WTC11 (cell line): ENCODE measurements around the gene CALN1. TPM values are rescaled to one million over a fixed set of nuclear protein-coding genes. Genes with fewer than 3 reads are reported as not detected.

Source experiments
- ATAC-seq: fragments of 200-7000 bp; cut with Tn5 transposase; 2 replicates; pipeline ENCODE4 v1.10.0; 2021; ENCODE audit warnings: mild to moderate bottlenecking, moderate library complexity
- CTCF ChIA-PET: fragments of 300-600 bp; sonication (Branson Sonifier 250); formaldehyde crosslinking; loops from one replicate; lab custom pipeline; 2021; ENCODE audit warnings: antibody characterized with exemption; lab: Charles Lee
- POLR2A ChIA-PET: fragments of 350-600 bp; sonication (Branson Sonifier 250); formaldehyde crosslinking; loops from one replicate; lab custom pipeline; 2021; ENCODE audit warnings: antibody characterized with exemption; lab: Charles Lee
- DNase-seq: peaks from one replicate; pipeline ENCODE4 v3.0.0; 2021; ENCODE audit warnings: low spot score
- H3K27ac Mint-ChIP-seq: 2 replicates; pipeline ENCODE4 v1.8.0; 2021; ENCODE audit warnings: mixed read lengths
- H3K27me3 Mint-ChIP-seq: 2 replicates; pipeline ENCODE4 v1.8.0; 2021; ENCODE audit warnings: low read depth, mild to moderate bottlenecking, moderate library complexity, mixed read lengths
- H3K36me3 Mint-ChIP-seq: 2 replicates; pipeline ENCODE4 v1.8.0; 2021; ENCODE audit warnings: mixed read lengths
- H3K4me1 Mint-ChIP-seq: 2 replicates; pipeline ENCODE4 v1.8.0; 2022; ENCODE audit warnings: mixed read lengths
- H3K4me3 Mint-ChIP-seq: 2 replicates; pipeline ENCODE4 v1.8.0; 2021; ENCODE audit warnings: mild to moderate bottlenecking, moderate library complexity, mixed read lengths
- H3K9me3 Mint-ChIP-seq: 2 replicates; pipeline ENCODE4 v1.8.0; 2021; ENCODE audit warnings: mixed read lengths
- AFF4 ChIP-seq: sonication (generic); formaldehyde crosslinking; IDR thresholded peaks from 2 replicates; pipeline ENCODE4 v1.8.1; 2023; ENCODE audit warnings: mild to moderate bottlenecking, missing genetic modification reagents, borderline replicate concordance
- EMX1 ChIP-seq: fragments of 250-450 bp; sonication (Bioruptor Pico); IDR thresholded peaks from 2 replicates; pipeline ENCODE4 v1.8.0; 2021; ENCODE audit warnings: mild to moderate bottlenecking
- ETV6 ChIP-seq: sonication (generic); formaldehyde crosslinking; IDR thresholded peaks from 2 replicates; pipeline ENCODE4 v1.8.1; 2022; ENCODE audit warnings: mild to moderate bottlenecking, missing genetic modification reagents
- GTF2I ChIP-seq: fragments of 250-450 bp; sonication (Bioruptor Pico); conservative IDR thresholded peaks from 2 replicates; pipeline ENCODE4 v1.4.0; 2021; ENCODE audit warnings: mild to moderate bottlenecking
- IRF2 ChIP-seq: sonication (generic); formaldehyde crosslinking; IDR thresholded peaks from 2 replicates; pipeline ENCODE4 v1.8.0; 2022; ENCODE audit warnings: low read depth, missing genetic modification reagents, borderline replicate concordance
- NFYB ChIP-seq: sonication (generic); formaldehyde crosslinking; conservative IDR thresholded peaks from 2 replicates; pipeline ENCODE4 v1.8.0; 2022; ENCODE audit warnings: low read depth, missing genetic modification reagents
- NR3C1 ChIP-seq: sonication (generic); formaldehyde crosslinking; conservative IDR thresholded peaks from 2 replicates; pipeline ENCODE4 v1.8.1; 2023; ENCODE audit warnings: low read depth, mild to moderate bottlenecking, missing genetic modification reagents
- PRDM15 ChIP-seq: sonication (generic); formaldehyde crosslinking; IDR thresholded peaks from 2 replicates; pipeline ENCODE4 v1.8.0; 2022; ENCODE audit warnings: missing genetic modification reagents
- PREB ChIP-seq: sonication (generic); formaldehyde crosslinking; IDR thresholded peaks from 2 replicates; pipeline ENCODE4 v1.8.1; 2022; ENCODE audit warnings: mild to moderate bottlenecking, missing genetic modification reagents, moderate library complexity, borderline replicate concordance
- PRRX2 ChIP-seq: fragments of 250-450 bp; sonication (Bioruptor Pico); IDR thresholded peaks from 2 replicates; pipeline ENCODE4 v1.8.0; 2021; ENCODE audit warnings: mild to moderate bottlenecking
- RELA ChIP-seq: sonication (generic); formaldehyde crosslinking; IDR thresholded peaks from 2 replicates; pipeline ENCODE4 v1.8.1; 2022; ENCODE audit warnings: missing genetic modification reagents, mild to moderate bottlenecking, borderline replicate concordance
- TP53 ChIP-seq: sonication (generic); formaldehyde crosslinking; IDR thresholded peaks from 2 replicates; pipeline ENCODE4 v1.8.1; 2023; ENCODE audit warnings: mild to moderate bottlenecking, missing genetic modification reagents
- ZMAT4 ChIP-seq: fragments of 250-450 bp; sonication (Bioruptor Pico); IDR thresholded peaks from 2 replicates; pipeline ENCODE4 v1.9.0; 2021; ENCODE audit warnings: mild to moderate bottlenecking
- ZNF423 ChIP-seq: fragments of 250-450 bp; sonication (Bioruptor Pico); IDR thresholded peaks from 2 replicates; pipeline ENCODE4 v2.1.2; 2022; ENCODE audit warnings: mild to moderate bottlenecking, moderate library complexity
- ZNF532 ChIP-seq: fragments of 250-450 bp; sonication (Bioruptor Pico); IDR thresholded peaks from 2 replicates; pipeline ENCODE4 v1.9.0; 2021; ENCODE audit warnings: mild to moderate bottlenecking, borderline replicate concordance
- total RNA-seq: library from RNA; stranded (reverse); gene quantifications from 3 replicates; pipeline ENCODE4 v1.2.3, GENCODE V29; 2021
- TF ChIP-seq, protein P1 (sequence below): sonication (generic); formaldehyde crosslinking; IDR thresholded peaks from 2 replicates; pipeline ENCODE4 v1.8.1; 2023; ENCODE audit warnings: mild to moderate bottlenecking, missing genetic modification reagents
- TF ChIP-seq, protein P2 (sequence below): fragments of 250-450 bp; sonication (Bioruptor Pico); IDR thresholded peaks from 2 replicates; pipeline ENCODE4 v1.8.0; 2021; ENCODE audit warnings: mild to moderate bottlenecking

Gene CALN1
- total RNA-seq, 1 experiment from 2014 or later = 10.5 TPM

- ChIA-PET POLR2A (no interaction called here), CTCF (interaction anchor here (1.5 kb wide), 1 partner anchor 272 kb away, joined by 4 read pairs; no protein-coding TSS in a partner anchor)
- Mint-ChIP-seq H3K4me3 (no peak overlapping the region), H3K27ac (no peak overlapping the region), H3K36me3 (peaks cover 3% of the 10 kb centered on the region; the same call in 1 of the 2 replicates), H3K4me1 (no peaks in the 10 kb centered on the region), H3K9me3 (peaks cover 14% of the 10 kb centered on the region), H3K27me3 (no peaks in the 10 kb centered on the region)
- no peak for ATAC-seq
- no peak for DNase-seq
- TF ChIP-seq PRRX2 (CRISPR knock-in tag) = no peak
- no peak for TF ChIP-seq RELA (CRISPR knock-in tag)
- TF ChIP-seq NFYB (CRISPR knock-in tag) = no peak
- TF ChIP-seq ZNF532 (CRISPR knock-in tag) = no peak
- TF ChIP-seq, protein P1, sequence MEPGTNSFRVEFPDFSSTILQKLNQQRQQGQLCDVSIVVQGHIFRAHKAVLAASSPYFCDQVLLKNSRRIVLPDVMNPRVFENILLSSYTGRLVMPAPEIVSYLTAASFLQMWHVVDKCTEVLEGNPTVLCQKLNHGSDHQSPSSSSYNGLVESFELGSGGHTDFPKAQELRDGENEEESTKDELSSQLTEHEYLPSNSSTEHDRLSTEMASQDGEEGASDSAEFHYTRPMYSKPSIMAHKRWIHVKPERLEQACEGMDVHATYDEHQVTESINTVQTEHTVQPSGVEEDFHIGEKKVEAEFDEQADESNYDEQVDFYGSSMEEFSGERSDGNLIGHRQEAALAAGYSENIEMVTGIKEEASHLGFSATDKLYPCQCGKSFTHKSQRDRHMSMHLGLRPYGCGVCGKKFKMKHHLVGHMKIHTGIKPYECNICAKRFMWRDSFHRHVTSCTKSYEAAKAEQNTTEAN (CRISPR knock-in tag) = no peak
- no peak for TF ChIP-seq ZMAT4 (CRISPR knock-in tag)
- TF ChIP-seq AFF4 = no peak
- TF ChIP-seq, protein P2, sequence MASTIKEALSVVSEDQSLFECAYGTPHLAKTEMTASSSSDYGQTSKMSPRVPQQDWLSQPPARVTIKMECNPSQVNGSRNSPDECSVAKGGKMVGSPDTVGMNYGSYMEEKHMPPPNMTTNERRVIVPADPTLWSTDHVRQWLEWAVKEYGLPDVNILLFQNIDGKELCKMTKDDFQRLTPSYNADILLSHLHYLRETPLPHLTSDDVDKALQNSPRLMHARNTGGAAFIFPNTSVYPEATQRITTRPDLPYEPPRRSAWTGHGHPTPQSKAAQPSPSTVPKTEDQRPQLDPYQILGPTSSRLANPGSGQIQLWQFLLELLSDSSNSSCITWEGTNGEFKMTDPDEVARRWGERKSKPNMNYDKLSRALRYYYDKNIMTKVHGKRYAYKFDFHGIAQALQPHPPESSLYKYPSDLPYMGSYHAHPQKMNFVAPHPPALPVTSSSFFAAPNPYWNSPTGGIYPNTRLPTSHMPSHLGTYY (CRISPR knock-in tag) = no peak
- no peak for TF ChIP-seq TP53 (CRISPR knock-in tag)
- TF ChIP-seq ZNF423 (CRISPR knock-in tag) = no peak
- TF ChIP-seq GTF2I = no peak
- no peak for TF ChIP-seq PRDM15 (CRISPR knock-in tag)
- no peak for TF ChIP-seq ETV6 (CRISPR knock-in tag)
- no peak for TF ChIP-seq EMX1 (CRISPR knock-in tag)
- no peak for TF ChIP-seq NR3C1 (CRISPR knock-in tag)
- no peak for TF ChIP-seq PREB (CRISPR knock-in tag)
- TF ChIP-seq IRF2 (CRISPR knock-in tag) = no peak
These were observed 388.2 kb downstream of the CALN1 start for GRCh38 chr7:72023926-72024325.
